C4-2B (cell line): ENCODE measurements around the gene GOLGA1.

Experiments
- H3K27ac ChIP-seq: fragments of 450-650 bp; 2 replicates; pipeline ENCODE4 v1.5.1; 2017
- CTCF ChIP-seq: fragments of 450-650 bp; conservative IDR thresholded peaks from 2 replicates; pipeline ENCODE4 v1.5.1; 2017; ENCODE audit warnings: mild to moderate bottlenecking
- ZFX ChIP-seq: fragments of 450-650 bp; IDR thresholded peaks from 2 replicates; pipeline ENCODE4 v1.6.1; 2017

GOLGA1 gene

GRCh38 chr9:124880501-124880900 lies 60.4 kb downstream of the GOLGA1 start:
- no peak for TF ChIP-seq CTCF
- no peak for TF ChIP-seq ZFX
- H3K27ac ChIP-seq = no peak overlapping the region

- no peak overlapping the region for H3K27ac ChIP-seq
- TF ChIP-seq ZFX = no peak
- TF ChIP-seq CTCF = no peak
Measured at GRCh38 chr9:124879226-124879625, 61.7 kb downstream of the GOLGA1 start.

- H3K27ac ChIP-seq = no peak overlapping the region
- no peak for TF ChIP-seq ZFX
- no peak for TF ChIP-seq CTCF
Measured at GRCh38 chr9:124878518-124878917, 62.4 kb downstream of the GOLGA1 start.

- TF ChIP-seq CTCF = no peak
- TF ChIP-seq ZFX = no peak
- no peak overlapping the region for H3K27ac ChIP-seq
Measured at GRCh38 chr9:124878021-124878420, 62.9 kb downstream of the GOLGA1 start.

- TF ChIP-seq CTCF = no peak
- H3K27ac ChIP-seq = no peak overlapping the region
Measured at GRCh38 chr9:124877021-124877782, 63.7 kb downstream of the GOLGA1 start.

- TF ChIP-seq CTCF (no peak), ZFX (no peak)
- H3K27ac ChIP-seq = no peak overlapping the region
Measured at GRCh38 chr9:124875501-124875900, 65.4 kb downstream of the GOLGA1 start.

- peak overlapping the region; percentile 92; the same call in 1 of the 2 replicates for H3K27ac ChIP-seq
- no peak for TF ChIP-seq ZFX
- TF ChIP-seq CTCF = no peak
Measured at GRCh38 chr9:124873664-124874063, 67.2 kb downstream of the GOLGA1 start.
